ENCODE results near the gene NPAT. TPM values are rescaled to one million over a fixed set of nuclear protein-coding genes. Genes with fewer than 3 reads are reported as not detected.

NPAT gene
- polyA plus RNA-seq, 1 donor (not counting 4 experiments of a cell fraction or from before 2014, with no cell fraction given), result 8.0 TPM

DNA sequence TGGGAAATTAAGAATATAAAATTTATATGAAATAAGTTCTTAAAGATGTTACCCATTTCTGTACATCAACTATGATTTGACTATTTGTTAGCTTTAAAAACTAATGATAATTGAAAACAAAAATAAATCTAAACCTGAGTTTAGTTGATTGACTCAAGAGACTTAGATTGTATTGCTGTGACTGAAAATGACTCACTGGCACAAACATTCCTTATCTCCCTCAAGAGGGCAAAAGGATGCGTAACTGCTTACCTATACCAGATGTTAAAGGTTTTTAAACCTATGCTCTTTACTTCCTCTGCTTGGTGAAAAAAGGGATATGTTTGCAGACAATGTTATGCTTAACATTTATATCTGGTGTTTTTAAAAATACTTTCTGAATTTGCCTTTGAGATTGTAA, 30.7 kb upstream of the NPAT start:
- H3K4me2 ChIP-seq (ENCODE audit: control insufficient read depth, extremely low read depth, insufficient read depth, low read depth, low read length), result no peak overlapping the region
- H2AFZ ChIP-seq (ENCODE audit: control insufficient read depth, low read length), result no peak overlapping the region
- H3K9me1 ChIP-seq (ENCODE audit: control insufficient read depth, extremely low read depth, insufficient read depth, low read length), result no peaks in the 10 kb centered on the region
- no peaks in the 10 kb centered on the region for H3K27me3 ChIP-seq (ENCODE audit: control insufficient read depth, extremely low read depth, insufficient read depth, low read length)
- H4K20me1 ChIP-seq (ENCODE audit: control insufficient read depth, extremely low read depth, insufficient read depth, low read length), result no peaks in the 10 kb centered on the region
- H3K4me3 ChIP-seq (ENCODE audit: control insufficient read depth in 2 of 3, extremely low read depth in 1 of 3, insufficient read depth in 2 of 3, low read depth in 1 of 3, low read length in 3 of 3), result no peak overlapping the region
- TF ChIP-seq CTCF (optimal IDR thresholded peaks at IDR 0.05 in 1 of 3, IDR thresholded peaks at IDR 0.05 in 1 of 3, conservative IDR thresholded peaks at IDR 0.05 in 1 of 3; ENCODE audit: extremely low read depth in 1 of 3, insufficient read depth in 2 of 3, low read length in 3 of 3) (no peak), EZH2 (IDR thresholded peaks at IDR 0.05; ENCODE audit: low read length) (no peak)
- H3K27ac ChIP-seq (ENCODE audit: control insufficient read depth, insufficient read depth, low read length), result no peak overlapping the region
- H3K9me3 ChIP-seq (ENCODE audit: control insufficient read depth, low read depth, low read length), result no peaks in the 10 kb centered on the region
- no peaks in the 10 kb centered on the region for H3K4me1 ChIP-seq (ENCODE audit: control insufficient read depth, extremely low read depth, insufficient read depth, low read length)
- peaks cover 3 to 11% of the 10 kb centered on the region in 2 experiments for H3K36me3 ChIP-seq (ENCODE audit: control insufficient read depth in 2 of 2, extremely low read depth in 1 of 2, insufficient read depth in 2 of 2, low read length in 2 of 2)
- dilution Hi-C loops (cut with MboI; ENCODE audit: extremely low pct_ligation_motif_present, low sequenced_read_pairs), result no loop called here
- FAIRE-seq (peak; percentile 13), DNase-seq (ENCODE audit: low read depth, low spot score) (no peak)
- H3K79me2 ChIP-seq (ENCODE audit: control insufficient read depth, insufficient read depth, low read length), result no peaks in the 10 kb centered on the region
- H3K9ac ChIP-seq (ENCODE audit: control insufficient read depth, extremely low read depth, insufficient read depth, low read length), result no peak overlapping the region

DNA sequence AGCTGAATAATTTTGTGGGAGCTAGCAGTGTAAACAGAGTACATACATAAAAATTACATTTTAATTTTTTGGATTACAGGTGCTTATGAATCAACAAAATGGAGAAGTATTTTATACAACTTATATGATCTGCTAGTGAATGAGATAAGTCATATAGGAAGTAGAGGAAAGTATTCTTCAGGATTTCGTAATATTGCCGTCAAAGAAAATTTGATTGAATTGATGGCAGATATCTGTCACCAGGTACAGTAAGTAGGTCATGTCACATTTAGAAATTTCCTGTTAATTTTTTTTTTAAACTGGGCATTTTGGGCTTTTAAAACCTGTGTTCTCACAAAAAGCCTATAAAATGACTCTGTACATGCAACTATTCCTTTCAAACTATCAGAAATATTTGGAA, 24.4 kb upstream of the NPAT start:
- TF ChIP-seq EZH2 (IDR thresholded peaks at IDR 0.05; ENCODE audit: low read length), result no peak
- no peak overlapping the region for H3K4me3 ChIP-seq (ENCODE audit: control insufficient read depth in 2 of 3, extremely low read depth in 1 of 3, insufficient read depth in 2 of 3, low read depth in 1 of 3, low read length in 3 of 3)
- dilution Hi-C loops (cut with MboI; ENCODE audit: extremely low pct_ligation_motif_present, low sequenced_read_pairs), result no loop called here
- no peak overlapping the region for H3K27ac ChIP-seq (ENCODE audit: control insufficient read depth, insufficient read depth, low read length)
- DNase-seq (ENCODE audit: low read depth, low spot score) (no peak), FAIRE-seq (no peak)
- peaks cover 2 to 5% of the 10 kb centered on the region in 2 experiments for H3K36me3 ChIP-seq (ENCODE audit: control insufficient read depth in 2 of 2, extremely low read depth in 1 of 2, insufficient read depth in 2 of 2, low read length in 2 of 2)
- no peaks in the 10 kb centered on the region for H3K9me1 ChIP-seq (ENCODE audit: control insufficient read depth, extremely low read depth, insufficient read depth, low read length)
- no peaks in the 10 kb centered on the region for H4K20me1 ChIP-seq (ENCODE audit: control insufficient read depth, extremely low read depth, insufficient read depth, low read length)
- H3K9me3 ChIP-seq (ENCODE audit: control insufficient read depth, low read depth, low read length), result no peaks in the 10 kb centered on the region
- H3K4me2 ChIP-seq (ENCODE audit: control insufficient read depth, extremely low read depth, insufficient read depth, low read depth, low read length), result no peak overlapping the region
- H3K4me1 ChIP-seq (ENCODE audit: control insufficient read depth, extremely low read depth, insufficient read depth, low read length), result no peaks in the 10 kb centered on the region
- no peak overlapping the region for H2AFZ ChIP-seq (ENCODE audit: control insufficient read depth, low read length)
- H3K79me2 ChIP-seq (ENCODE audit: control insufficient read depth, insufficient read depth, low read length), result no peaks in the 10 kb centered on the region
- H3K9ac ChIP-seq (ENCODE audit: control insufficient read depth, extremely low read depth, insufficient read depth, low read length), result no peak overlapping the region
- no peaks in the 10 kb centered on the region for H3K27me3 ChIP-seq (ENCODE audit: control insufficient read depth, extremely low read depth, insufficient read depth, low read length)

DNA sequence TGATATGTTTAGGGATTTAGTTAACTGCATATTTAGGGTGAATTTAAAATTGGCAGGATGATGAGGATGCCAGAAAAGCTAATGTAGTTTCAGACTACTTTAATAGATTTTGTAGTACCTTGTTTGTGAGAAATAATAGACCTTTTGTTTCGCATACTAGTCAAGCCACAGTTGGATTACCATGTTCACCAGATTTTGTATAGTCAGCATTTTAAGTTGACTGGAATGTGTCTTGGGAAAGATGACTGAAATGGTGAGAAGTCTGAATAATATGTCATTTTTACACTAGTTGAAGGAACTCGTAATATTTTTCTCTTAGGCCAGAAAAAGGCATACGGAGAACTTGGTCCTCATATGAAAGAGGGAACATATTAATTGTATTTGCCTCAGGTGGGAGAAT, 23.9 kb upstream of the NPAT start:
- Histone ChIP-seq H3K36me3 (ENCODE audit: control insufficient read depth in 2 of 2, extremely low read depth in 1 of 2, insufficient read depth in 2 of 2, low read length in 2 of 2) (peaks cover 0 to 5% of the 10 kb centered on the region in 2 experiments), H4K20me1 (ENCODE audit: control insufficient read depth, extremely low read depth, insufficient read depth, low read length) (no peaks in the 10 kb centered on the region), H3K9ac (ENCODE audit: control insufficient read depth, extremely low read depth, insufficient read depth, low read length) (no peak overlapping the region), H2AFZ (ENCODE audit: control insufficient read depth, low read length) (no peak overlapping the region), H3K27ac (ENCODE audit: control insufficient read depth, insufficient read depth, low read length) (no peak overlapping the region), H3K4me2 (ENCODE audit: control insufficient read depth, extremely low read depth, insufficient read depth, low read depth, low read length) (no peak overlapping the region), H3K4me1 (ENCODE audit: control insufficient read depth, extremely low read depth, insufficient read depth, low read length) (no peaks in the 10 kb centered on the region), H3K9me3 (ENCODE audit: control insufficient read depth, low read depth, low read length) (no peaks in the 10 kb centered on the region), H3K9me1 (ENCODE audit: control insufficient read depth, extremely low read depth, insufficient read depth, low read length) (no peaks in the 10 kb centered on the region), H3K27me3 (ENCODE audit: control insufficient read depth, extremely low read depth, insufficient read depth, low read length) (no peaks in the 10 kb centered on the region), H3K4me3 (ENCODE audit: control insufficient read depth in 2 of 3, extremely low read depth in 1 of 3, insufficient read depth in 2 of 3, low read depth in 1 of 3, low read length in 3 of 3) (no peak overlapping the region), H3K79me2 (ENCODE audit: control insufficient read depth, insufficient read depth, low read length) (no peaks in the 10 kb centered on the region)
- TF ChIP-seq EZH2 (IDR thresholded peaks at IDR 0.05; ENCODE audit: low read length) (no peak), CTCF (optimal IDR thresholded peaks at IDR 0.05 in 1 of 3, IDR thresholded peaks at IDR 0.05 in 1 of 3, conservative IDR thresholded peaks at IDR 0.05 in 1 of 3; ENCODE audit: extremely low read depth in 1 of 3, insufficient read depth in 2 of 3, low read length in 3 of 3) (no peak)
- FAIRE-seq (no peak), DNase-seq (ENCODE audit: low read depth, low spot score) (no peak)
- dilution Hi-C loops (cut with MboI; ENCODE audit: extremely low pct_ligation_motif_present, low sequenced_read_pairs), result no loop called here

Measured in keratinocyte (primary cell).